HepG2 (cell line): ENCODE measurements around the gene DOCK9. TPM values are rescaled to one million over a fixed set of nuclear protein-coding genes. Genes with fewer than 3 reads are reported as not detected.
A peak's percentile ranks its signal among the peaks of the same experiment; 100 is the strongest.

ENCODE experiments used
- ARHGAP35 ChIP-seq: sonication (generic); formaldehyde crosslinking; IDR thresholded peaks from 2 replicates; pipeline ENCODE4 v1.9.0; 2022; ENCODE audit warnings: mild to moderate bottlenecking, inconsistent platforms, moderate library complexity, missing genetic modification reagents, borderline replicate concordance
- BCL6 ChIP-seq: IDR thresholded peaks from 2 replicates; pipeline ENCODE4 v1.6.1; 2016; ENCODE audit warnings: missing genetic modification reagents, missing compliant biosample characterization
- EED ChIP-seq: sonication (generic); formaldehyde crosslinking; IDR thresholded peaks from 2 replicates; pipeline ENCODE4 v1.5.0; 2020; ENCODE audit warnings: mild to moderate bottlenecking, missing genetic modification reagents
- HNF4A ChIP-seq: sonication (generic); formaldehyde crosslinking; IDR thresholded peaks from 2 replicates; pipeline ENCODE4 v1.4.0; 2020; ENCODE audit warnings: missing genetic modification reagents
- KDM2A ChIP-seq: sonication (generic); formaldehyde crosslinking; IDR thresholded peaks from 2 replicates; pipeline ENCODE4 v1.4.0; 2020; ENCODE audit warnings: low read depth, missing genetic modification reagents, borderline replicate concordance
- MATR3 ChIP-seq: sonication (generic); formaldehyde crosslinking; IDR thresholded peaks from 2 replicates; pipeline ENCODE4 v1.4.0; 2020; ENCODE audit warnings: missing genetic modification reagents
- RFXANK ChIP-seq: IDR thresholded peaks from 2 replicates; pipeline ENCODE4 v1.6.1; 2016
- SKIL ChIP-seq: sonication (generic); formaldehyde crosslinking; IDR thresholded peaks from 2 replicates; pipeline ENCODE4 v1.8.0; 2022; ENCODE audit warnings: missing genetic modification reagents, mild to moderate bottlenecking, moderate library complexity, borderline replicate concordance
- THAP11 ChIP-seq: IDR thresholded peaks from 2 replicates; pipeline ENCODE4 v1.6.1; 2016; ENCODE audit warnings: missing biosample characterization, missing genetic modification reagents
- THRA ChIP-seq: sonication (generic); formaldehyde crosslinking; IDR thresholded peaks from 2 replicates; pipeline ENCODE4 v1.4.0; 2020; ENCODE audit warnings: missing genetic modification reagents, borderline replicate concordance
- ZBTB8A ChIP-seq: sonication (generic); formaldehyde crosslinking; IDR thresholded peaks from 2 replicates; pipeline ENCODE4 v1.4.0; 2020; ENCODE audit warnings: mild to moderate bottlenecking, low read depth, missing genetic modification reagents, borderline replicate concordance
- ZKSCAN8 ChIP-seq: IDR thresholded peaks from 2 replicates; pipeline ENCODE4 v1.6.1; 2016; ENCODE audit warnings: borderline replicate concordance, missing genetic modification reagents, missing compliant biosample characterization
- ZNF350 ChIP-seq: sonication (generic); formaldehyde crosslinking; IDR thresholded peaks from 2 replicates; pipeline ENCODE4 v1.4.0; 2020; ENCODE audit warnings: mild to moderate bottlenecking, low read depth, missing genetic modification reagents, borderline replicate concordance
- ZNF549 ChIP-seq: sonication (generic); formaldehyde crosslinking; IDR thresholded peaks from 2 replicates; pipeline ENCODE4 v1.5.0; 2020; ENCODE audit warnings: missing genetic modification reagents
- ZNF646 ChIP-seq: sonication (generic); formaldehyde crosslinking; IDR thresholded peaks from 2 replicates; pipeline ENCODE4 v1.9.0; 2021; ENCODE audit warnings: mild to moderate bottlenecking, missing genetic modification reagents
- ZNF691 ChIP-seq: sonication (generic); formaldehyde crosslinking; IDR thresholded peaks from 2 replicates; pipeline ENCODE4 v1.4.0; 2020; ENCODE audit warnings: missing genetic modification reagents, low read depth, mild to moderate bottlenecking, borderline replicate concordance
- ZNF75D ChIP-seq: sonication (generic); formaldehyde crosslinking; IDR thresholded peaks from 2 replicates; pipeline ENCODE4 v1.8.1; 2023; ENCODE audit warnings: missing genetic modification reagents, mild to moderate bottlenecking, borderline replicate concordance
- ZNF766 ChIP-seq: sonication (generic); formaldehyde crosslinking; IDR thresholded peaks from 2 replicates; pipeline ENCODE4 v1.5.0; 2020; ENCODE audit warnings: missing genetic modification reagents, borderline replicate concordance
- ZNF773 ChIP-seq: sonication (generic); formaldehyde crosslinking; IDR thresholded peaks from 2 replicates; pipeline ENCODE4 v1.4.0; 2020; ENCODE audit warnings: missing genetic modification reagents, borderline replicate concordance
- polyA plus RNA-seq, 8 experiments: library from polyadenylated mRNA; depleted of rRNA in 3 of 8; stranded (reverse) in 7 of 8; unstranded in 1 of 8; fragments of >200 nt; fragmentation: Illumina TruSeq in 4 of 8; extraction: Trizol in 4 of 8; gene quantifications; 2 replicates each; pipeline versions ENCODE4 v1.2.1 to v1.2.3, GENCODE V29; 2011 to 2016; ENCODE audit warnings: low read depth in 4 of 8, missing spikeins in 1 of 8, mixed read lengths in 1 of 8; ENCODE audit not compliant: insufficient read depth in 1 of 8
- total RNA-seq, 5 experiments: library from RNA; depleted of rRNA; stranded (reverse); fragments of >200 nt; fragmentation: Illumina TruSeq; extraction: Trizol; gene quantifications; 2 replicates each; pipeline ENCODE4 v1.2.3, GENCODE V29; 2016; ENCODE audit warnings: low read depth in 1 of 5

Gene DOCK9
- total and polyA plus RNA-seq, 2 of the 13 experiments (the other 11 are each of a cell fraction or from before 2014, with no cell fraction given), result 0.44 to 0.97 TPM

- TF ChIP-seq THAP11, result 0 out of 2 replicates have a peak, but pooled peaks have one; percentile 21
- no peak for TF ChIP-seq THRA (CRISPR knock-in tag)
- TF ChIP-seq ZNF350, result no peak
- no peak for TF ChIP-seq SKIL (CRISPR knock-in tag)
- no peak for TF ChIP-seq MATR3 (CRISPR knock-in tag)
- TF ChIP-seq ZNF646 (CRISPR knock-in tag), result no peak
- TF ChIP-seq KDM2A (CRISPR knock-in tag), result no peak
- TF ChIP-seq RFXANK, result no peak
- TF ChIP-seq ZNF75D (CRISPR knock-in tag), result no peak
- no peak for TF ChIP-seq ZNF766 (CRISPR knock-in tag)
- TF ChIP-seq EED (CRISPR knock-in tag), result no peak
- no peak for TF ChIP-seq ZKSCAN8 (CRISPR knock-in tag)
- TF ChIP-seq ZNF549 (CRISPR knock-in tag), result no peak
- 0 out of 2 replicates have a peak, but pooled peaks have one; percentile 14 for TF ChIP-seq HNF4A (CRISPR knock-in tag)
- TF ChIP-seq ARHGAP35, result no peak
- no peak for TF ChIP-seq ZBTB8A (CRISPR knock-in tag)
- no peak for TF ChIP-seq ZNF691
- TF ChIP-seq BCL6 (CRISPR knock-in tag), result peak; percentile 31; the same call in 1 of the 2 replicates
- no peak for TF ChIP-seq ZNF773 (CRISPR knock-in tag)
These were observed 135.8 kb downstream of the DOCK9 start (continued) for GRCh38 chr13:98842070-98842469.
